Spleen (tissue), 7 donors: ENCODE data around the gene PTGES.

Experiments used
- CTCF ChIP-seq, 11 experiments: fragments of 200-600 bp in 7 of 11; fragments of 450-650 bp in 4 of 11; sonication (generic) in 4 of 11; IDR thresholded peaks in 8 of 11; conservative IDR thresholded peaks in 3 of 11; 1 replicate in 7 of 11; 2 replicates in 4 of 11; pipeline versions ENCODE4 v1.4.0 to v1.8.0; 2016 to 2021; ENCODE audit warnings: antibody characterized with exemption in 11 of 11, inconsistent platforms in 4 of 11, mild to moderate bottlenecking in 1 of 11
- POLR2A ChIP-seq, 3 donors: fragments of 450-650 bp; IDR thresholded peaks; one replicate each; pipeline ENCODE4 v1.5.1; 2017; ENCODE audit warnings: antibody characterized with exemption in 3 of 3, mild to moderate bottlenecking in 1 of 3
- donor health status: DM: no; HTN: no; CAD: no; lungs with moderate emphysema.
- donor health status: DM: no; HTN: no; CAD: no.
- donor health status: DM: no; HTN: no; CAD: no.

- TF ChIP-seq CTCF (IDR thresholded peaks at IDR 0.05 in 8 of 11, conservative IDR thresholded peaks at IDR 0.05 in 3 of 11), result no peak
- no peak for TF ChIP-seq POLR2A (IDR thresholded peaks at IDR 0.05)
Measured at GRCh38 chr9:129750013-129750638, 2.7 kb downstream of the PTGES start.
